Metanephros (tissue), 1 donor: Measurements from ENCODE around the gene SEMA6D. TPM values are rescaled to one million over a fixed set of nuclear protein-coding genes. Genes with fewer than 3 reads are reported as not detected.

Source experiments
- total RNA-seq: library from RNA; depleted of rRNA; stranded (reverse); fragments of >200 nt; gene quantifications from one replicate; pipeline ENCODE4 v1.2.3, GENCODE V29; 2014

SEMA6D gene, protein sequence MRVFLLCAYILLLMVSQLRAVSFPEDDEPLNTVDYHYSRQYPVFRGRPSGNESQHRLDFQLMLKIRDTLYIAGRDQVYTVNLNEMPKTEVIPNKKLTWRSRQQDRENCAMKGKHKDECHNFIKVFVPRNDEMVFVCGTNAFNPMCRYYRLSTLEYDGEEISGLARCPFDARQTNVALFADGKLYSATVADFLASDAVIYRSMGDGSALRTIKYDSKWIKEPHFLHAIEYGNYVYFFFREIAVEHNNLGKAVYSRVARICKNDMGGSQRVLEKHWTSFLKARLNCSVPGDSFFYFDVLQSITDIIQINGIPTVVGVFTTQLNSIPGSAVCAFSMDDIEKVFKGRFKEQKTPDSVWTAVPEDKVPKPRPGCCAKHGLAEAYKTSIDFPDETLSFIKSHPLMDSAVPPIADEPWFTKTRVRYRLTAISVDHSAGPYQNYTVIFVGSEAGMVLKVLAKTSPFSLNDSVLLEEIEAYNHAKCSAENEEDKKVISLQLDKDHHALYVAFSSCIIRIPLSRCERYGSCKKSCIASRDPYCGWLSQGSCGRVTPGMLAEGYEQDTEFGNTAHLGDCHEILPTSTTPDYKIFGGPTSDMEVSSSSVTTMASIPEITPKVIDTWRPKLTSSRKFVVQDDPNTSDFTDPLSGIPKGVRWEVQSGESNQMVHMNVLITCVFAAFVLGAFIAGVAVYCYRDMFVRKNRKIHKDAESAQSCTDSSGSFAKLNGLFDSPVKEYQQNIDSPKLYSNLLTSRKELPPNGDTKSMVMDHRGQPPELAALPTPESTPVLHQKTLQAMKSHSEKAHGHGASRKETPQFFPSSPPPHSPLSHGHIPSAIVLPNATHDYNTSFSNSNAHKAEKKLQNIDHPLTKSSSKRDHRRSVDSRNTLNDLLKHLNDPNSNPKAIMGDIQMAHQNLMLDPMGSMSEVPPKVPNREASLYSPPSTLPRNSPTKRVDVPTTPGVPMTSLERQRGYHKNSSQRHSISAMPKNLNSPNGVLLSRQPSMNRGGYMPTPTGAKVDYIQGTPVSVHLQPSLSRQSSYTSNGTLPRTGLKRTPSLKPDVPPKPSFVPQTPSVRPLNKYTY
- 40.2 TPM for total RNA-seq

DNA sequence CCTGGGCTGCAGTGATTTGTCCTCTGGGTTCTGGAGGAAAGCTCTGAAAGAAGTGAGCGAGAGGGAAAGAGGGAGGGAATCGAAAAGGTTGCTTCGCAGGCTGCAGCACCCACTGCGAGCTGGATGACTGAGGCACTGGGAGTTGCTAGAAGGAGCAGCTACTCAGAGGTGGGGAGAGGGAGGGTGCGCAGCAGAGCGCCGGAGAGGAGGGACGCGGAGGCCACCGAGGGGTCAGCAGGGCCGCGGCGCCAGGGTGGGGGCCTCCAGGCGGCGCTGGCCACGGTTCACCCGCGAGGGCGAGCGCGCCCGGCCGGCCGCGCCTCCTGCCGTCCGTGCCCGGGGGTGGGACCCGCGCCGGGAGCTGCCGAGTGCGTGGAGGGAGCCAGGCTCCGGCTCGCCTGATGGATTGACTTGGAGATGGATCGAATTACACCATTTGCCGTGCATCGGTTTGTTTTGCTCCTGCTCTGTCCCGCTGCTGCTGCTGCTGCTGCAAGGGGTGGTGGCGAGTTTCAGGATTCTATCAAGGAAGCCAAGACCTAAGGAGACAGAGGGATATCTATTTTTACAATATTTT, at the start of gene SEMA6D:
SEMA6D (plus strand) TSS at position 470 of the 577 bp plus-strand sequence. CDS start 42,294 bp downstream, outside the sequence.

